Upper lobe of left lung (tissue), 4 donors: ENCODE results near the gene THOP1.

Experiments
- EP300 ChIP-seq, 4 donors: sonication (generic); formaldehyde crosslinking; IDR thresholded peaks; one replicate each; pipeline ENCODE4 v1.5.1; 2017; ENCODE audit warnings: antibody characterized with exemption in 4 of 4, control low read depth in 2 of 4
- POLR2A ChIP-seq, 4 donors: fragments of 450-650 bp; IDR thresholded peaks; one replicate each; pipeline ENCODE4 v1.5.1; 2016 to 2017; ENCODE audit warnings: antibody characterized with exemption in 4 of 4, mild to moderate bottlenecking in 2 of 4
- TF ChIP-seq, protein P1 (sequence below), 6 experiments: fragments of 450-650 bp in 4 of 6; fragments of 200-600 bp in 2 of 6; sonication (generic) in 2 of 6; IDR thresholded peaks; one replicate each; pipeline ENCODE4 v1.5.1; 2016 to 2019; ENCODE audit warnings: antibody characterized with exemption in 6 of 6

DNA sequence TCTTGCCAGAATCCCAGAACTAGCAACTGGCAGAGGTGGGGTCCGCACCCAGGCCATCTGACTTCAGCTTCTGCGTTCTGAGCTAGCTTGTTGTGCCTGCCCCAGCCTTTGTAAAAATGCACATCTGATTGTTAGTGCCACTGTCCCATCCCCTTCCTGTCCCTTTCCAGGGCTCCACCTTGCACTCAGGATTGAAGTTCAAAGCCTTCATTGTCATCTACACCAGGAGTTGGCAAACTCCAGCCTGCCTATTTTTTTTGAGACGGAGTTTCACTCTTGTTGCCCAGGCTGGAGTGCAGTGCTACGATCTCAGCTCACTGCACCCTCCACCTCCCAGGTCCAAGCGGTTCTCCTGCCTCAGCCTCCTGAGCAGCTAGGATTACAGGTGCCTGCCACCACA is 2.9 kb downstream of the THOP1 start:
- TF ChIP-seq, protein P1, sequence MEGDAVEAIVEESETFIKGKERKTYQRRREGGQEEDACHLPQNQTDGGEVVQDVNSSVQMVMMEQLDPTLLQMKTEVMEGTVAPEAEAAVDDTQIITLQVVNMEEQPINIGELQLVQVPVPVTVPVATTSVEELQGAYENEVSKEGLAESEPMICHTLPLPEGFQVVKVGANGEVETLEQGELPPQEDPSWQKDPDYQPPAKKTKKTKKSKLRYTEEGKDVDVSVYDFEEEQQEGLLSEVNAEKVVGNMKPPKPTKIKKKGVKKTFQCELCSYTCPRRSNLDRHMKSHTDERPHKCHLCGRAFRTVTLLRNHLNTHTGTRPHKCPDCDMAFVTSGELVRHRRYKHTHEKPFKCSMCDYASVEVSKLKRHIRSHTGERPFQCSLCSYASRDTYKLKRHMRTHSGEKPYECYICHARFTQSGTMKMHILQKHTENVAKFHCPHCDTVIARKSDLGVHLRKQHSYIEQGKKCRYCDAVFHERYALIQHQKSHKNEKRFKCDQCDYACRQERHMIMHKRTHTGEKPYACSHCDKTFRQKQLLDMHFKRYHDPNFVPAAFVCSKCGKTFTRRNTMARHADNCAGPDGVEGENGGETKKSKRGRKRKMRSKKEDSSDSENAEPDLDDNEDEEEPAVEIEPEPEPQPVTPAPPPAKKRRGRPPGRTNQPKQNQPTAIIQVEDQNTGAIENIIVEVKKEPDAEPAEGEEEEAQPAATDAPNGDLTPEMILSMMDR (IDR thresholded peaks at IDR 0.05) = no peak
- TF ChIP-seq POLR2A (IDR thresholded peaks at IDR 0.05) (no peak), EP300 (IDR thresholded peaks at IDR 0.05) (no peak)
